T-helper 2 cell (primary cell): ENCODE data around the gene CAPG.
"Not testable (repeated sequence)": the region's sequence is repeated elsewhere in the genome, so short reads cannot be mapped to it uniquely, and the experiment has no call there.

Source experiments
- DNase-seq, 5 experiments: peaks; one replicate each; pipeline versions ENCODE4 v3.0.0 to v3.0.0-alpha.2; 2012 to 2022
- total RNA-seq, 2 donors: gene quantifications; one replicate each; lab custom pipeline; 2026; lab: John Stamatoyannopoulos, UW

Gene CAPG, protein sequence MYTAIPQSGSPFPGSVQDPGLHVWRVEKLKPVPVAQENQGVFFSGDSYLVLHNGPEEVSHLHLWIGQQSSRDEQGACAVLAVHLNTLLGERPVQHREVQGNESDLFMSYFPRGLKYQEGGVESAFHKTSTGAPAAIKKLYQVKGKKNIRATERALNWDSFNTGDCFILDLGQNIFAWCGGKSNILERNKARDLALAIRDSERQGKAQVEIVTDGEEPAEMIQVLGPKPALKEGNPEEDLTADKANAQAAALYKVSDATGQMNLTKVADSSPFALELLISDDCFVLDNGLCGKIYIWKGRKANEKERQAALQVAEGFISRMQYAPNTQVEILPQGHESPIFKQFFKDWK
- total RNA-seq, result 30.2 to 33.1 reads per million in 2 donors

GRCh38 chr2:85409845-85410583 lies at the start of gene CAPG:
Gene CAPG (minus strand): TSS chr2:85410366. CDS start chr2:85402145, 8,221 bp downstream.
- DNase-seq, result peak in 2 of 5 experiments; percentile 22 to 43

- DNase-seq, result no peak
Measured at GRCh38 chr2:85459771-85460170, 49.6 kb upstream of the CAPG start.

DNA sequence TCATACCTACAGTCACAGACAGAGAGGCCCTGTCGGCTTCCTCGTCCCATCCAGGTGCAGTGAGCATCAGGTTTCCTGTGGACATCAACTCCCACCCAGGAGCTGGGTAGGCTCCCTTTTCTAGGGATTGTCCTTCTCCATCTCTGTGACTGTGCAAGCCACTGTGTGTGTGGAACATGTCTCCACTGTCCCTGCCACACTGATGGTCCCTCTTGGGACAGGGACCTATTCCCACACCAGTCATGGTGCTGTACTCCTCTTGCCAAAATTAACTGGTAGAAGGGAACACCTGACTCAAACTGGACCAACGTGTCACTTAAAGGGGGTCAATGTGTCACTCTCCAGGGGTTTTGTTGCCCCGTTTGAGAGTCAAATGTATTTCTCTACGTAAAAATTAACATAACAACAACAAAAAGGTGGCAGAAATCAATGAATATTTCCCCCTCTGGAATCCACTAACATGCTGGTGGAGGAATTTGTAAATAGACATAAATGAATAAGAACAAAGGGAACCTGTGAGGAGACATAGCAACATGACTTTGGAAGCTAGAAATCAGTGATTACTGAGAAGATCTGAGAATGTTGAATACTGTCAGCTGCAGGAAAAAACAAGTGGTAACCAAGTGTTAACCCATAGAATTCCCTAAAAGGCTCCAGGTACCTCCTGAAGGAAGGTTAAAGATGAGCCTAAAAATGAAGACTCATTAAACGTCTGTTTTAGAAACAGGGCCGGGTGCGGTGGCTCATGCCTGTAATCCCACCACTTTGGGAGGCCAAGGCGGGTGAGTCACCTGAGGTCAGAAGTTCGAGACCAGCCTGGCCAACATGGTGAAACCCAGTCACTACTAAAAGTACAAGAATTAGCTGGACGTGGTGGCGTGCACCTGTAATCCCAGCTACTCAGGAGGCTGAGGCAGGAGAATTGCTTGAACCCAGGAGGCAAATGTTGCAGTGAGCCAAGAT lies 48.7 kb upstream of the CAPG start:
- no peak for DNase-seq

- DNase-seq, result no peak
Measured at GRCh38 chr2:85457877-85458316, 47.7 kb upstream of the CAPG start.

- no peak for DNase-seq
Measured at GRCh38 chr2:85457043-85457442, 46.9 kb upstream of the CAPG start.

DNA sequence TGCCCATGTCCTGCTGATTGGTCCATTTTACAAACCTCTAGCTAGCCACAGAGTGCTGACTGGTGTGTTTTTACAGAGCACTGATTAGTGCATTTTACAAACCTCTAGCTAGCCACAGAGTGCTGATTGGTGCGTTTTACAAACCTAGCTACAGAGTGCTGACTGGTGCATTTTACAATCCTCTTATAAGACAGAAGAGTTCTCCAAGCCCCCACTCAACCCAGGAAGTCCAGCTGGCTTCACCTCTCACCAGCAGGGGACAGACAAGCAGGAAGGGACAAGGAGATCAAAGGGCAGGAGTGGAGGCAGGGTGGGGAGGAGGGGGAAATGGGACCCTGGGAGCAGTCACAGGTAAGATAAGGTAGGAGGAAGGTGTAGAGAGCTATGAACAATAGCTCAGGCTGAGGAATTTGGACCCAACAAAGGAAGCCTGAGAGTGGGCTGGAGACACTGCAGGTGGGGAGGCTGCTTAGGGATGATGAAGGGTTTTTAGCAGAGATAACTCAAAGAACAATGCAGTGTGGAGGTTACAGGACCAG lies 45.5 kb upstream of the CAPG start:
- DNase-seq, result no peak

- DNase-seq, result no peak
Measured at GRCh38 chr2:85453571-85453970, 43.4 kb upstream of the CAPG start.

DNA sequence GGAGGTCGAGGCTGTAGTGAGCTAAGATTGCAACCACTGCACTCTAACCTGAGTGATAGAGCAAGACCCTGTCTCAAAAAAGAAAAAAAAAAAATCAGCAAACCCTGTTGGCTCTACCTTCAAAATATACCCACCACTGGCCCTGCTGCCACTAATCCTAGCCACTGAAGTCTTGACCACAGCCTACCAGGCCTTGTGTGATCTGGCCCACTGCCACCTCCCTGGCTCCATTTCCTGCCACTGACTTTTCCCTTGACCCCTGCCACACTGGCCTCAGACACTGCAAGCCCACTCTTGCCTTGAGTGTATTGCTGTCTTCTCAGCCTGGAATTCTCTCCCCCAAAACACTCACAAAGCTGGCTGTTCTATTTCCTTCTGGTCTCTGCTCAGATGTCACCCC lies 42.1 kb upstream of the CAPG start:
- DNase-seq, result no peak

- DNase-seq, result no peak
Measured at GRCh38 chr2:85449214-85449588, 39.0 kb upstream of the CAPG start.

- DNase-seq, result no peak
Measured at GRCh38 chr2:85448461-85449213, 38.5 kb upstream of the CAPG start.

GRCh38 chr2:85447222-85447585 lies 37.0 kb upstream of the CAPG start:
- DNase-seq, result no peak

DNA sequence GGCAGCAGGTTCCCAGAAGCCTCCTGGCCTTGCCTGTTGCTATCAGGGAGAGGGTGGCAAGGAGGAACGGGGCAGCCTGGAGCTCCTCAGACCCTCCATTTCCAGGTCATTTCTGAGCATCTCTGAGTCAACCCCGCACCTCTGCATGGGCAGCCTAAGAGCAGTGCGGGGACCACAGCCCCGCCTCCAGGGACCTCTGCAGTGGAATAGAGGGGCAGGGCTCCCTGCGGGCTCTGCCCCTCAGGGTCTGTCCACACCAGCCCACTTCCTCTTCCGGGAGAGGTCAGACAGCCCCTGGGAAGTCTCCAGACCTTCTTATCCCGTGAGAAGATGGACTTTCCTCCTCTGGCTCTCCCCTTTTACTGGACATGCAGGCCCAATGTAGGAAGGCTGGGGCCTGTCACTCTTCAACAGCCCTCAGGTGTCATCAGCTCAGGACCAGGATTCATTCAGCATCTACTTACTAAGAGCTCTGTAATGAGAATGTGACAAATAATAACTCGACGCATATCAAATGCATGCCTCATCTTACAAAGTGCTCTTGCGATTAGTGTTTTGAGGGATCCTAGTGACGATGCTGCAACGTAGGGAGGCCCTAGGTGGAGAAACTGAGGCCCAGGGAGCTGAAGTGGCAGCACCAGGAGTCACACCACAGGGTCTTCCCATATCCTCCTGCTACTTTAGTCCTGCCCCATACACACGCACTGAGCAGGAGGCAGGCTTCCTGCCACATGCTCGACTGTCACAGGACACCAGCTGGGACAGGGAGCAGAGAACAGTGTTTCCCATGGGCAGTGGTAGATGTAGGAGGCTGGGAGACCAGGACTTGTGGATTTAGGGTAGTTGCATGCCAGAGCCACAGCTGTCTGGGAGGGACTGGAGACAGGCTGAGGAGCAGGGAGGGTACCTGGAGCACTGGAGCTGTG lies 36.4 kb upstream of the CAPG start:
- DNase-seq, result no peak

GRCh38 chr2:85445316-85446295 lies 35.4 kb upstream of the CAPG start:
- no peak for DNase-seq

DNA sequence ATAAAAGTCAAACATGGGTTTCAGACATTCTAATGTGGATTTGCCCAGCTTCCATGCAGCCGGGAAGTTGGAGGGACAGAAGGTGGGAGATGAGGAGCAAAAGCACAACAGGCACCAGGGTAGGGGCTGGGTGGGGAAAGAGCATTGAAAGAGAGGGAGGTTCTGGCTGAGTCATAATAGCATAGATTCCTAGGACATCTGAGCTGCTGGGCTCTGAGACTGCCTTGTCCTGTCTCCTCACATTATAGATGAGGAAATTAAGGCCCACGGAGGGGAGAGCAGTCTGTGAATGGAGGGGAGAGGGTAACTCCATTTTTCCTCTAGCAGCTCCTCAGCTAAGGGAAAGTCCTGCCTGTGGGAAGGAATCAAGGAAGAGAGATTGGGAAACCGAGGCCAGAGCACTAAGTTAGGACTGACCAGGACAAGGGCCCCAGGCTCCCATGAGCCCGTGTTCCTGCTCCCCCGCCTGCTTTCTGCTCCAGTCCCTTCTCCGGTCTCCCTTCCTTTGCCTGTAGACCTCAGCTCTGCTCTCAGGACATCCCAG lies 34.5 kb upstream of the CAPG start:
- no peak for DNase-seq

GRCh38 chr2:85441864-85442263 lies 31.7 kb upstream of the CAPG start:
- DNase-seq, result no peak

DNA sequence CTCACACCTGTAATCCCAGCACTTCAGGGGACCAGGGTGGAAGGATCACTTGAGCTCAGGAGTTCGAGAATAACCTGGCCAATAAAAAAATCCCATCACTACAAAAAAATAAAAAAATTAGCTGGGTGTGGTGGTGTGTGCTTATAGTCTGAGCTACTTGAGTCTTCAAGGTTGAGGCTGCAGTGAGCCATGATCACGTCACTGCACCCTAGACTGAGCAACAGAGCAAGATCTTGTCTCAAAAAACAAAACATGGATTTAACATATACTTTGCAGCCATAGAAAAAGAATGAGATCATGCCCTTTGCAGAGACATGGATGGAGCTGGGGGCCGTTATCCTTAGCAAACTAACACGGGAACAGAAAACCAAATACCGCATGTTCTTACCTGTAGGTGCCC lies 30.6 kb upstream of the CAPG start:
- DNase-seq, result no peak

DNA sequence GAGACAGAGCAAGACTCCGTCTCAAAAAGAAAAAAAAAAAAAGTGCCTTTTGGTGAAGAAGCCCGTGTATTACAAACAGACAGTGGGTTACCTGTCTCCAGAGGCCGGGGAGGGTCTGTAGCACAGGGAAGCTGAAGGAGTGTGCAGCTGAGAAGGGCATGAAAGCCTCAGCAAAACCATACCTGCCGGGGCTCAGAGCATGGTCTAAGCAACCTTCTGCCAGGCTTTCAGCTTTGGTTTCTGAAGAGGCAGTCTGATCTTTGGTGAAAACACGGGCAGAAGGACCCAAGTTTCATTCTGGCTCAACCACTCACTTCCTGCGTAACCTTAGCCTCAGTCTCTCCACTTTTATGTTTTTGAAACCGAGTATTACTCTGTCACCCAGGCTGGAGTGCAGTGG lies 29.8 kb upstream of the CAPG start:
- peak in 1 of 5 experiments; percentile 88 for DNase-seq

- DNase-seq, result not testable (repeated sequence)
Measured at GRCh38 chr2:85439569-85439968, 29.4 kb upstream of the CAPG start.

- no peak for DNase-seq
Measured at GRCh38 chr2:85439025-85439472, 28.9 kb upstream of the CAPG start.
